GM20000 (cell line): Measurements from ENCODE around the gene SAPCD2.
"Not testable (repeated sequence)": the region's sequence is repeated elsewhere in the genome, so short reads cannot be mapped to it uniquely, and the experiment has no call there.

Source experiments
- DNase-seq: peaks from one replicate; pipeline ENCODE4 v3.0.0; 2012; ENCODE audit warnings: low spot score
- CTCF ChIP-seq: IDR thresholded peaks from 2 replicates; pipeline ENCODE4 v1.5.1; 2012; ENCODE audit warnings: mild to moderate bottlenecking, control low read depth; ENCODE audit errors: extremely low read depth, missing control alignments

The SAPCD2 gene

GRCh38 chr9:137034039-137034708, 36.2 kb downstream of the SAPCD2 start:
- DNase-seq = no peak
- no peak for TF ChIP-seq CTCF

GRCh38 chr9:137033481-137033880, 36.9 kb downstream of the SAPCD2 start:
- DNase-seq = not testable (repeated sequence)

- TF ChIP-seq CTCF = no peak
Measured at GRCh38 chr9:137032858-137033257, 37.5 kb downstream of the SAPCD2 start.

GRCh38 chr9:137031904-137032640, 38.3 kb downstream of the SAPCD2 start, which contains the start of gene FUT7:
TSS of gene FUT7 (minus strand) at chr9:137032088. CDS start at chr9:137031991, 97 bp downstream.
- TF ChIP-seq CTCF = no peak
- DNase-seq = no peak

More at GRCh38 chr9:137032858-137033257, 37.5 kb downstream of the SAPCD2 start:
- no peak for DNase-seq

GRCh38 chr9:137030538-137031527, 39.5 kb downstream of the SAPCD2 start:
- TF ChIP-seq CTCF = no peak
- DNase-seq = no peak

GRCh38 chr9:137030006-137030405, 40.4 kb downstream of the SAPCD2 start:
- TF ChIP-seq CTCF = no peak
- no peak for DNase-seq

GRCh38 chr9:137029058-137029936, 41.1 kb downstream of the SAPCD2 start:
- peak; percentile 88 for DNase-seq
- peak; percentile 88 for TF ChIP-seq CTCF
